HG03575 (cell line): Measurements from ENCODE around the gene CGNL1.

Experiments used
- ATAC-seq: cut with Tn5 transposase; IDR thresholded peaks from one replicate; pipeline ENCODE4 v1.9.1; 2021; ENCODE audit not compliant: unreplicated experiment, insufficient number of reproducible peaks, low FRiP score; ENCODE audit errors: extremely low read depth

Gene CGNL1

DNA sequence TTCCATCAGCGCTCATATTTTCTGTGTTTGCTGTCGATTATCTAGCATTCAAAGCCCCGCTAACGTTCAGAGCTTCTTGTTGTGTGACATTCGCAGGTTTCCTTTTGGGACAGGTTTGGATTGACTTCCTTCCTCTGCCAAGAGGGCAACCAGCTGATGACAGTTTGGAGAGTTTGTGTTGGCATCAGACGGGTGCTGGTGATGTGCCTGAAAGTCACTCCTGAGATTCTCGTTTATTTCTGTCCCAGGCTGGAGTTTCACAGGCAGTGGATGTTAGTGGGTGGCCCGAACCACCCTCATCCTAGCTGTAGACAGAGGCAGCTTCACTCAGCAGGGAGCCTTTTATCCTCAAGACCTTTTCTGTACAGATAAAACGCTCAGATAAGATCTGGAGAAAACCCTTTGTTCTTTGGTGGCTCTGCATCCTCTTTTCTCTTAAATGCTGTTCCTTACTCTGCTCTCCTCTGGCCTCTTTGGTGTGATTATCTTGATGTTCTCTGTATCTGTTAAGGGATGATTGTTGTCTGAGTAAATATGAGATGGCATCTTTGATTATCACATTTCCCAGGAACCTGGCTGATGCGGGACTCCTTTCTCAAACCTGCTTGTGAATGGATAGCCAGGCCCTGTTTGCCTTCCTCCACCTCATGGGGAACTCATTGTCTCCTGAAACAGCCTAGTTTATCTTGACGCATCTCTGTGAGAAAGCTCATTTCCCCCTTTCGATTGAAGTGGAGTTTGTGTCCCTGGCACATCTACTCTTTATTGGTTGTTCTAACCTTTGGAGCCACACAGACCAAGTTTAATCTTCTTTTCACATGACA, 35.9 kb downstream of the CGNL1 start:
- ATAC-seq, result no peak

DNA sequence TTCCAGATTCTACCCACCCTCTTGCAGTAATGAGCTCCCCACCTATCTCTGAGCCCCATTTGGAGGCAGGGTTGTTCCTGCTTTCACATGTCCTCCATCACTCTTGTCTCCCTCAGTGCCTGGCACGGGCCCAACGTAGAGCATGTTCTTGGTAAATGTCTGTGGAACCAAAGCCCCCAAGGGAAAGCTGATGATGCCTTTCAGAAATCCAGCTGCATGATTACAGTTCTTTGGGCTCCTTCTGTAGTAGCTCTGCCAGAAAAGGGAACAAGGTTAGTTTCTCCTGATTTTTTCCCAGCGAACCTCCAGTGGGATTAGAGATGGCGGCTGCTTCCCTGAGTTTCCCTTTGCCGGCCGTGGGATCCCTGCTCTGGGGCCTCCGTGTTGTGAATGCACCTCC, 39.3 kb downstream of the CGNL1 start:
- ATAC-seq, result no peak

DNA sequence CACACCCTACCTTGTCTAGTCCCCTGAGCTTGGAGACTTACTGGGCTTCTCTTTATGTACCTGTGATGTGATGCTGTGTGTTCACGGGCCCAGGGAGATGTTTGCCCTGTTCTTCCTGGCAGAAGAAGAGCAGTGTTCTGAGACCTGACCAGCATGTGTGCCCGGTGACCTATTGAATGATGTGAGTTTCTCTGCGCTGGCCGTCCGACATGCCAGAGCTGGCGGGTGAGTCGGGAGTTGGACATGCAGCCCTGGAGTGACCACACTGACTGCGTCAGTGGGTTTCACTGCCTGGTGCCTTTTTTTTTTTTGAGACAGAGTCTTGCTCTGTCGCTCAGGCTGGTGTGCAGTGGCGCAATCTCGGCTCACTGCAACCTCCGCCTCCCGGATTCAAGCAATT, 42.3 kb downstream of the CGNL1 start:
- ATAC-seq, result no peak

DNA sequence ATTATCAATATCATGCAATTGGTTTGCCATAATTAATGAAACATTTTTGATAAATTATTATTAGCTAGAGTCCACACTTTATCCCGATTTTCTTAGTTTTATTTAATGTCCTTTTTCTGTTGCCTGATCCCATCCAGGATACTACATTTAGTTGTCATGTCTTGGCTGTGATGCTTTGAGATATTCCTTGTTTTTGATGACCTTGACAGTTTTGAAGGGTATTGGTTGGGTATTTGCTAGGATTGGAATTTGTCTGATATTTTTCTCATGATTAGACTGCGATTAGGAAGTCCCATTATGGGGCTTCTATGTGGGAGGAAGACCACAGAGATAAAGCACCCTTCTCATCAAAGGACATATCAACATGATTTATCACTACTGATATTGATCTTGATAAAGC, 43.0 kb downstream of the CGNL1 start:
- no peak for ATAC-seq

DNA sequence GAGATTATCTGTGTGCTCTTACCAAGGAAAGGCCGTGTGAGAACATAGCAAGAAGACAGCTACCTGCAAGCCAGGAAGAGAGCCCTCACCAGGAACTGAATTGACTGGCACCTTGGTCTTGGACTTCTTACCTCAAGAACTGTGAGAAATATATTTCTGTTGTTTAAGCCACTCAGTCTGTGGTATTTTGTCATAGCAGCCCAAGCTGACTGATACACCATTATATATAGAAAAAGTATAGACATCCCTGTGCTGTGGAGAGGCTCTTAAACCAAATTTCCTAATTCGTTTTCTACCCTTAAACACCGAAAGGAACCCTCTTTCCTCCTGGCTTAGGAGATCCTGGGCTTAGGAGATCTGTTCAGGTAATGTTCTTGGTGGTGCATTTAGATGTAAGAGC, 44.8 kb downstream of the CGNL1 start:
- ATAC-seq, result no peak

DNA sequence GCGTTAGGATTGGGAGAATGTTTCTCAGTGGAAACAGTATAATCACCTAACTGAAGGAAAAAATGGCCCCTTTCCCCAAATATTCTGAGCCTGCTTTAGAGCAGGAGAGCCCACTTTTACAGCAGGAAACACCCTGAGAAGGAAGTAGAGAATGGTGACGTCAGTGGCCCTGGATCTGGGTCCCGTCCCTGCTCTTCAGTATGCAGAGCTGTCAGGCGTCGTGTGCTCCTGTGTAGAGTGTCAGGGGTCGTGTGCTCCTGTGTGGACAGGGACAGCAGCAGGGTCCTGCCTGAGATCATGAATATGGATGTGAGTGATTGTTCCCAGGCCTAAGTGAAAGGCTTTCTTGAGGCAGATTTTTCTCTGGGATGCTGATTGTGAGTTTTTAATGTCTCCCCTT, 45.2 kb downstream of the CGNL1 start:
- no peak for ATAC-seq

DNA sequence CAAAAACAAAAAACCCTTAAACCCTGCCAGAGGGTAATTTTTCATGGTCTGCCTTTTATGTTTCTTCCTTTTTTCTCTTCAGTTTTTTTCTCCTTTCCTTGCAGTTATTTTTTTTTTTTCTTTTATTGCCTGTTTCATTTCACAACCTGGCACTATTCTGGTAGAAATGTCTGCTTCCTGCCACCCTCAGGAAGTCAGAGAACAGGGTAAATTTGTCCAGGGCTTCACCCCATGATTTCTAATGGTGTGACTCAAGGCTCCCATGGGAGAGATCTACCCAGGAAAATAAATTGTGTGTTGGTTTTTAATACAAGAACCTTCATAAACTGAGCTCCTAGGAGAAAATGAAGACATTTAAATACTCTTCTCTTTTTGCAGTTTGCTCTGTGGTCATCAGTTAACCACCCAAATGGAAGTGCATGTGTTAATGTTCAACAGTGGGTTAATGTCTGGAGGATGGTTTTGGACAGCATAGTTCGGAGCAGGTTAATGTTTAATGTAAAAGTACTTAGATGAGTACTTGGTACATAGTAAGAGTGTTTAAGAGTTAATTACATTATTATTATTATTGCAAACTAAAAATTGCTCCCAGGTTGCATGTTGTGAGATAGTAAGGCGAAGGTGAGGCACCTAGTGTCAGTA, 45.9 kb downstream of the CGNL1 start:
- no peak for ATAC-seq

DNA sequence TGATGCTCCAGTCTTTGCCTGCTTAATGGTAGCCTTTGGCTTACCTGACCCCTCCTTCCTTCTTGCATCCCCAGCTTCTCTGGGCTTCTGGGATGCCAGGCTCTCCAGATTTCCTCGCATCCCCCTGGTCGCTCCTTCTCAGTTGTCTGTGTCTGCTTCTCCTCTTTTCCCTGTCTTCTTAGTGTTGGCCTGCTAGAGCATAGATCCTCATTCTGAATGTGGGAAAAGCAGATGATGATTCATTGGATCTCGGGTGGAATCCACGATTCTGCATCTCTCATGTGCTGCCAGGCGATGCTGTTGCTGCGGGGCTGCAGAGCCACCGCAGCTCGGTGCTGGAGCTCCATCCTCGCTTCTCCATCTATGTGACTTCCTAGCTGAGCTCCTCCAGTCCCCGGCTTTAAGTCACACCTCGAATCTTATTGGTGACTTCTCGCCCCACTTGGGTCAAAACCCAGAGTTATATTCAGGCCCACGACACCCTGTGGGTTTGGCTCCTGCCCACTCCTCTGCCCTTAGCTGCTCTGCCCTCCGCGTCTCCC, 47.4 kb downstream of the CGNL1 start:
- ATAC-seq, result no peak

DNA sequence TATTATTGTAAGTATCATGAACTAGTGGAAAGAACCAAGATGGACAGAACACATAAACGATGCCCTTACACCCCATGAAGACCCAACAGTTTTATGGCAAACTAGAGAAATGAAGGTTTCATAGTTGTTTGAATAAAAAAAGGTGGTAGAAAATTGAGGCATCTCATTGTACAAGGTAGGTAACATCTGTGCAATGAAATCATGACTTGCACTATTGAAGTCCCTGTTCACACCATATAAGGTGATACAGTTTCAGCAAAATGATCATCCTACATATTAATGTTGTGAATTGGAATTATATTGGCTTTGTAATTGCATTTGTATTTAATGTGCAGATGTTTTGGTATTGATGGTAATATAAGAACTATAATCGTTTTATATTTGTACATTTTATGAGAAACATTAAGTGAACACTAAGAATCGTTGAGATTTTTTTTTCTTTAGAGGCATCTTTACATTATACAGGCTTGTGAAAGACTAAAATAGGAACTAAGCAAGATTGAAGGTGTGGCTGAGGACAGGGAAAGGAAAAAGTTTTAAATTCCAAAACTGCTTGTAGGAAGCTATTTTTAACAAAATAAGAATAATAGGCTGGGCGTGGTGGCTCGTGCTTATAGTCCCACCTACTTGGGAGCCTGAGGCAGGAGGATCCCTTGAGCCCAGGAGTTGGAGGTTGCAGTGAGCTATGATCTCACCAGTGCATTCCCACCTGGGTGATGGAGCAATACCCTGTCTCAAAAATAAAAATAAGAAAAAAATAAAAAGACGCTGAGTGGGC, 48.5 kb downstream of the CGNL1 start:
- ATAC-seq, result no peak

DNA sequence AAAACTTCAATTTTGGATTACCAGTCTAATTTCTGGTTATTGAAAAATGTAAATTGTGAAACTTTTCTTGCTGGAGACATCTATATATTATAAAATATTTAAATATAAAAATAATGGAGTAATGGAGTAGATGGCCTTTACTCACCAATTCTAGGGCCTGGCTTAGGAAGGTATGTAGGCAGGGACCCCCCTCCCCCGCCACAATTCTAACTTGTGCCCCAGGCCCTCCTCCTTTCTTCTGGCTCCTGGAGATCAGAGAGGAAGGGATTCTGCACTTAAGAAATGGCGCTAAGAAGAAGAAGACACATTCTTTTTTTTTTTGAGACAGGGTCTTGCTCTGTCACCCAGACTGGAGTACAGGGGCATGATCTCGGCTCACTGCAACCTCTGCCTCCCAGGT, 49.5 kb downstream of the CGNL1 start:
- ATAC-seq, result no peak

DNA sequence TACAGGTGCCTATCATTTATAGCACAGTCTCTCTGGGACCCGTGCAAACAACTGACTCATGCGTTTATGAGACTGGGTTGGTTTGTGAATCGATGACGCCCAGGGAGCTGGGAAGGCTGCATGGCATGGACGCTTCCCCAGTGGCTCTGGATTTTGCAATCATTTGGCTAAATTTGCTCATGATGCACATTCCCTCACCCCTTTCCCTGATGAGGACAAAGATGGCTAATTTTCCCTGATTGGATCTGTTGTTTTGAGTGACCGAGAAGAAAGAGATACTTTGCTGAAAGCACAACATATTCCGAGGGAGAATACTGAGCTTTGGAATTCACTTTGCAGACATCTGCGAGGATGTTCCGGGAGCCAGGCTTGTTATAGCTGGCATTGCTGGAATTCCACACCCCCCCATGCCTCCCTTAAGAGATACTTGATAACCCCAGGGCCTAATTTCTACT, 51.1 kb downstream of the CGNL1 start:
- ATAC-seq, result no peak

DNA sequence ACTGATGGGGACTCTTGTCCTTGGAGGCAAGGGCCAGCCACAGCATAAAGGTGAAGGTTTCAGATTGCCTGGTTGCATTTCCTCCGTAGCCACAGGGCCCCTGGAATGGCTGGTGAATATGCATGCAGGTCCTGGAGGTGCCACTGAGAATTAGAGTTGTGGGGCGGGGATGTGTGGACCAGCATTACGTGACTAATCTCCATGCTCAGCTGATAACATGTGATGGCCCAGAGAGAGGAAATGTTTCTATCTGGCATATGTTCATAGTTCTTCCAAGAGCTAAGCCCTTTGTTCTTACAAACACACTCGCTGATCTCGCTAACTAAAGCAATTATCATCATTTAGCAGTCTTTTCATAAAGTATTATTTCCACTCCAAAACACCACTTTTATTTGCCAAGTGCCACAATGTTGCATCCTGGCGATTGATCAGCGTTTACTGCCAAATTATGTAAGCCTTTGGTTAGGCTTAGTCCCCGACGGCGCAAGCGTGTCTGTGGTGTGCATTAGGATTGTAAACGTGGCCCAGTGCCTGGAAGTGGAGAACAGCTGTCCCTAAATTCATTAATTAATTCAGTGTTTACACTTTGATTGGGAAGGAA, 55.9 kb downstream of the CGNL1 start:
- no peak for ATAC-seq

DNA sequence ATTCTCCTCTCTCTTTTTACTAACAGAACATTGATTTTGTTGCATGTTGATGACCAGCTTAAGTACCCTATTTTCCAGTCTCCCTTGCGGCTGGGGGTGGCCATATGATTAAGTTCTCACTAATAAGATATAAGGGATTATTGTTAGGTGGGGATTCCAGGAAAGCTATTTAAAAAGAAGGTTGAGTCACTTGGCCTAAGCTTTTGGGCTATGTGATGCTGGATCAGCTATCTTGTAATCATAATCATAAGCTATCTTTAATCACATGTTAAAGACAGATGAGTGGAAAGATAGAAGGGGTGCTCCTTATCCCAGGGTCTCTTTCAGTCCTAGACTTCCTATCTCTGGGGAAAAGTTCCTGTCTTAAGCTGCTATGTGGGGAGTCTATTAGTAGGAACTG, 59.9 kb downstream of the CGNL1 start:
- ATAC-seq, result no peak

DNA sequence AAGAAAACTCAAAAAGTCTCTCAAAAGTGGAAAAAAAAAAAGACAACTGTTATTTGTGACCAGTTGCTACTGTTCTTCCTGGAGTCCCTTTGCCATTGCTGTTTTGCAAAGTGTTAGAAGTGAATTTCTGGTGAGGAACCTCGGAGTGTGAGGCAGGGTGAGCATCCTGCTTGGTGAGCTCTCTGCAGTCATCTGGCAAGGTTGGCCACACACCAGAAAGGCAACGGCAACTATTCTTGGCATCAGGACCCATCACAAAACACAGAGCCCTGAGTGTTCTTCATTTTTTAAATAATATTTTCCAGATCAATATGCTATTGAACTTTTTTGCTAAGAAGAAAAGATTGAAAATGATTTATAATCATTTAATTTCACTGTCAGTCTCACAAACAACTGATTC, 60.7 kb downstream of the CGNL1 start:
- ATAC-seq, result no peak

DNA sequence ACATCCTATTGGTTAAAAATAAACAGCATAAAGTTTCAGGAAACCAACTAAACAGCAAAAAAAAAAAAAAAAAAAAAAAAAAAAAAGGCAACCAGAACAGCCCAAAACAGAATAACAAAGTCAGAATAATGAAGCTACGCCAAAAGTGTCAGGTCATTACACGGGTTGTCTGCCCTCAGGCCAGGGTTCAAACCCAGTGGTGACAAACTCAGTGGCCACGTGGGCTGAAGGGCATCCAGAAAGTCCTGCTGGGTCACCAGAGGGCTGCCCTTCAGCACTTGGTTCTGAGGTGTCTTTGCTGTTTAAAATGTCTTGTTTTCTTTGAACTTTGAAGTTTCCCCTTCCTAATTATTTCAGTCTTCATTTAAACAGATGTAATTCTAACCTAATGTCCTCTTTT, 61.3 kb downstream of the CGNL1 start:
- ATAC-seq, result no peak

DNA sequence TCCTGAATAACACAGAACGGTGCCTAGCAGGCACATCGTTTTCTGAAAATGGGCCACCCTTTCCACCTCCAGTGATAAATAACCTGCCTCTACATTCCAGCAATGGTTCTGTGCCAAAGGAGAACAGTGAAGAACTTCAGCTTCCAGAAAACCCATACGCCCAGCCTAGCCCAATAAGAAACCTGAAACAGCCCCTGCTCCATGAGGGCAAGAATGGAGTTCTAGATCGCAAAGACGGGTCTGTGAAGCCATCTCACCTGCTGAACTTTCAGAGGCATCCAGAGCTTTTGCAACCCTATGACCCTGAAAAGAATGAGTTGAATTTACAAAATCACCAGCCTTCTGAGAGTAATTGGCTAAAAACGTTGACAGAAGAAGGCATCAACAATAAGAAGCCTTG, 61.9 kb downstream of the CGNL1 start:
- no peak for ATAC-seq

DNA sequence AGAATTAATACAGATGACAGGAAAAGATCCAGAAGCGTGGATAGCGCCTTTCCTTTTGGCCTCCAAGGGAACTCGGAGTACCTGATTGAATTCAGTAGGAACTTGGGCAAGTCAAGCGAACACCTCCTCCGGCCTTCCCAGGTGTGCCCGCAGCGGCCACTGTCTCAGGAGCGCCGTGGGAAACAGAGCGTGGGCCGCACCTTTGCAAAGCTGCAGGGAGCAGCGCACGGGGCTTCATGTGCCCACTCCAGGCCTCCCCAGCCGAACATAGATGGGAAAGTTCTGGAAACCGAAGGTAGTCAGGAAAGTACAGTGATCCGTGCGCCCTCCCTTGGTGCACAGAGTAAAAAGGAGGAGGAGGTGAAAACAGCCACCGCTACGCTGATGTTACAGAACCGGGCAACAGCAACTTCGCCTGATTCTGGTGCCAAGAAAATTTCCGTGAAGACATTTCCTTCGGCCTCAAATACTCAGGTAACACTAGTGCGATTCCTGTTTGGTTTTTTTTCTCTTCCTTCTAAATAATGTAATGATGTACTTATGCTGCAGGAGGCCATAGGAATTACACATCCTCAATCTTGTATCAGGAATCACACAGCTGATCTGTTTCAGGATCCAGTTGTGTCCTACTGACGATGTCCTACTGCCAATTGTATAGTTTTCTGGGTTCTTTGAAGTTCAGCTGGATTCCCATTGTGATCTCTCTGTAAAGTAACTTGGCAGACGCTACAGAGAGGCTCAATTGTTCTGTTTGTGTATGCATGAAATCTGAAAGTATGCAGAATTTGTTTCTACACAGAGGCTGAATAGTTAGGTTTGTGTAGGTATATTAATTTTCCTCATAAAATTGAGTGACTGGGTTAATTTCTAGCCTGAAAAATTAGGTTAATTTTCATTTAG, 63.1 kb downstream of the CGNL1 start:
- no peak for ATAC-seq

DNA sequence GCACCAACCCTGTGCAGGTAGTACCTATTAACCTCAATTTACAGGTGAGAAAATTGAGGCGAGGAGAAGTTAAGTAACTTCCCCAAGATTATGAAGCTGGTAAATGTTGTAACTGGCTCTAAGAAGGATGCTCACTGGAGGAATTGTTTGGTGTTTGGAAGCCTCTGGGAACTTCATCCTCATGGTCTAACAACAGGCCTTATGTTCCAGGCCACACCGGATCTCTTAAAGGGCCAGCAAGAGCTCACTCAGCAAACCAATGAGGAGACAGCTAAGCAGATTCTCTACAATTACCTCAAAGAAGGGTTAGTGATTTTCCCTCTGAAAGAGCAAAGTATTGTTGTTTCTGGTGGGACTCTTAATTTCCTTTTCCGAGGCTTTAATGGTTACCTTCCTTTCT, 63.9 kb downstream of the CGNL1 start:
- ATAC-seq, result no peak
